HepG2 (cell line): ENCODE results near the gene ABCA4. TPM values are rescaled to one million over a fixed set of nuclear protein-coding genes. Genes with fewer than 3 reads are reported as not detected.
A peak's percentile ranks its signal among the peaks of the same experiment; 100 is the strongest.

Source experiments
- ELF1 ChIP-seq: sonication (generic); formaldehyde crosslinking; IDR thresholded peaks from 2 replicates; pipeline ENCODE4 v1.4.0; 2020; ENCODE audit warnings: missing genetic modification reagents
- FOXK1 ChIP-seq: sonication (generic); formaldehyde crosslinking; IDR thresholded peaks from 2 replicates; pipeline ENCODE4 v1.4.0; 2020; ENCODE audit warnings: low read depth, missing genetic modification reagents, borderline replicate concordance
- GATAD2A ChIP-seq: IDR thresholded peaks from 2 replicates; pipeline ENCODE4 v1.6.1; 2016
- HNRNPUL1 ChIP-seq: fragments of 200-400 bp; formaldehyde crosslinking; IDR thresholded peaks from 2 replicates; pipeline ENCODE4 v1.6.1; 2017; ENCODE audit warnings: low read depth, mild to moderate bottlenecking, low read length, moderate library complexity
- PHF5A ChIP-seq: IDR thresholded peaks from one replicate; pipeline ENCODE4 v1.6.1; 2018; ENCODE audit warnings: low read depth, missing genetic modification reagents; ENCODE audit not compliant: unreplicated experiment
- SAP130 ChIP-seq: IDR thresholded peaks from 2 replicates; pipeline ENCODE4 v1.6.1; 2016; ENCODE audit warnings: low read depth
- TEAD3 ChIP-seq: optimal IDR thresholded peaks from 2 replicates; pipeline ENCODE3; 2016; ENCODE audit warnings: borderline replicate concordance
- ZBTB7B ChIP-seq: sonication (generic); formaldehyde crosslinking; IDR thresholded peaks from 2 replicates; pipeline ENCODE4 v1.4.0; 2020; ENCODE audit warnings: missing genetic modification reagents
- ZFY ChIP-seq: sonication (generic); formaldehyde crosslinking; IDR thresholded peaks from 2 replicates; pipeline ENCODE4 v1.4.0; 2020; ENCODE audit warnings: missing genetic modification reagents
- ZKSCAN1 ChIP-seq: fragments of 150-350 bp; IDR thresholded peaks from 2 replicates; pipeline ENCODE4 v1.6.1; 2014; ENCODE audit warnings: low read length
- ZNF34 ChIP-seq: sonication (generic); formaldehyde crosslinking; IDR thresholded peaks from 2 replicates; pipeline ENCODE4 v1.4.0; 2020; ENCODE audit warnings: mild to moderate bottlenecking, missing genetic modification reagents, borderline replicate concordance
- ZNF773 ChIP-seq: sonication (generic); formaldehyde crosslinking; IDR thresholded peaks from 2 replicates; pipeline ENCODE4 v1.4.0; 2020; ENCODE audit warnings: missing genetic modification reagents, borderline replicate concordance
- ZNF879 ChIP-seq: sonication (generic); formaldehyde crosslinking; IDR thresholded peaks from 2 replicates; pipeline ENCODE4 v1.8.1; 2023; ENCODE audit warnings: missing genetic modification reagents
- polyA plus RNA-seq, 8 experiments: library from polyadenylated mRNA; depleted of rRNA in 3 of 8; stranded (reverse) in 7 of 8; unstranded in 1 of 8; fragments of >200 nt; fragmentation: Illumina TruSeq in 4 of 8; extraction: Trizol in 4 of 8; gene quantifications; 2 replicates each; pipeline versions ENCODE4 v1.2.1 to v1.2.3, GENCODE V29; 2011 to 2016; ENCODE audit warnings: low read depth in 4 of 8, missing spikeins in 1 of 8, mixed read lengths in 1 of 8; ENCODE audit not compliant: insufficient read depth in 1 of 8
- total RNA-seq, 5 experiments: library from RNA; depleted of rRNA; stranded (reverse); fragments of >200 nt; fragmentation: Illumina TruSeq; extraction: Trizol; gene quantifications; 2 replicates each; pipeline ENCODE4 v1.2.3, GENCODE V29; 2016; ENCODE audit warnings: low read depth in 1 of 5
- TF ChIP-seq, protein P1 (sequence below): sonication (generic); formaldehyde crosslinking; IDR thresholded peaks from 2 replicates; pipeline ENCODE4 v1.8.0; 2022; ENCODE audit warnings: mild to moderate bottlenecking, missing genetic modification reagents, borderline replicate concordance
- TF ChIP-seq, protein P2 (sequence below): IDR thresholded peaks from 2 replicates; pipeline ENCODE4 v1.6.1; 2016; ENCODE audit warnings: low read depth, control low read depth
- TF ChIP-seq, protein P3 (sequence below): sonication (generic); formaldehyde crosslinking; IDR thresholded peaks from 2 replicates; pipeline ENCODE4 v1.4.0; 2020; ENCODE audit warnings: missing genetic modification reagents, borderline replicate concordance
- TF ChIP-seq, protein P4 (sequence below): IDR thresholded peaks from 2 replicates; pipeline ENCODE4 v1.6.1; 2016; ENCODE audit warnings: missing genetic modification reagents, missing compliant biosample characterization

ABCA4 gene
- total and polyA plus RNA-seq, 2 of the 13 experiments (the other 11 are each of a cell fraction or from before 2014, with no cell fraction given), result 0.24 to 0.67 TPM

DNA sequence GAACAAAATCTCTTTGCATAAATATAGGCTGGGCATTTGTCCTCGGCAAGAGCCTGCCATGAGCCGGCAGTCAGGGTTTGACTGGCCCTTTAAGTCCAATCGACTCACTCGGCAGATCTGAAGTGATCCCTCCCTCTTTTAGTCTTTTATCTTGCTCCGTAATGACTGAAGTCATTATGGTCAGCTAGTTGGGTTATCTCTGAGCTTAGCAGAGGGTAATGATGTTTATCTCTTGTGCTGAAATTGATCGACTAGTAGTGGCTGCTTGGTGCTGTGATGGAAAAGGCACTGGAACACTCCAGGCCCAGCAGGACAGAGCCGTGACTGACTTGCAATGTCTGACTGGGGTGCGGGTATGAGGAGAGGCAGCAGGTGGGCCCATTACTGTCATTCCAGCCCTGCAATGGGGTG is 468 bp upstream of the ABCA4 start (continued):
- TF ChIP-seq, protein P1, sequence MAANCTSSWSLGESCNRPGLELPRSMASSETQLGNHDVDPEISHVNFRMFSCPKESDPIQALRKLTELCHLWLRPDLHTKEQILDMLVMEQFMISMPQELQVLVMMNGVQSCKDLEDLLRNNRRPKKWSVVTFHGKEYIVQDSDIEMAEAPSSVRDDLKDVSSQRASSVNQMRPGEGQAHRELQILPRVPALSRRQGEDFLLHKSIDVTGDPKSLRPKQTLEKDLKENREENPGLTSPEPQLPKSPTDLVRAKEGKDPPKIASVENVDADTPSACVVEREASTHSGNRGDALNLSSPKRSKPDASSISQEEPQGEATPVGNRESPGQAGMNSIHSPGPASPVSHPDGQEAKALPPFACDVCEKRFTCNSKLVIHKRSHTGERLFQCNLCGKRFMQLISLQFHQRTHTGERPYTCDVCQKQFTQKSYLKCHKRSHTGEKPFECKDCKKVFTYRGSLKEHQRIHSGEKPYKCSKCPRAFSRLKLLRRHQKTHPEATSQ (CRISPR knock-in tag), result 0 out of 2 replicates have a peak, but pooled peaks have one; percentile 39
- TF ChIP-seq, protein P2, sequence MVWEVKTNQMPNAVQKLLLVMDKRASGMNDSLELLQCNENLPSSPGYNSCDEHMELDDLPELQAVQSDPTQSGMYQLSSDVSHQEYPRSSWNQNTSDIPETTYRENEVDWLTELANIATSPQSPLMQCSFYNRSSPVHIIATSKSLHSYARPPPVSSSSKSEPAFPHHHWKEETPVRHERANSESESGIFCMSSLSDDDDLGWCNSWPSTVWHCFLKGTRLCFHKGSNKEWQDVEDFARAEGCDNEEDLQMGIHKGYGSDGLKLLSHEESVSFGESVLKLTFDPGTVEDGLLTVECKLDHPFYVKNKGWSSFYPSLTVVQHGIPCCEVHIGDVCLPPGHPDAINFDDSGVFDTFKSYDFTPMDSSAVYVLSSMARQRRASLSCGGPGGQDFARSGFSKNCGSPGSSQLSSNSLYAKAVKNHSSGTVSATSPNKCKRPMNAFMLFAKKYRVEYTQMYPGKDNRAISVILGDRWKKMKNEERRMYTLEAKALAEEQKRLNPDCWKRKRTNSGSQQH (CRISPR knock-in tag), result 0 out of 2 replicates have a peak, but pooled peaks have one; percentile 20
- TF ChIP-seq, protein P3, sequence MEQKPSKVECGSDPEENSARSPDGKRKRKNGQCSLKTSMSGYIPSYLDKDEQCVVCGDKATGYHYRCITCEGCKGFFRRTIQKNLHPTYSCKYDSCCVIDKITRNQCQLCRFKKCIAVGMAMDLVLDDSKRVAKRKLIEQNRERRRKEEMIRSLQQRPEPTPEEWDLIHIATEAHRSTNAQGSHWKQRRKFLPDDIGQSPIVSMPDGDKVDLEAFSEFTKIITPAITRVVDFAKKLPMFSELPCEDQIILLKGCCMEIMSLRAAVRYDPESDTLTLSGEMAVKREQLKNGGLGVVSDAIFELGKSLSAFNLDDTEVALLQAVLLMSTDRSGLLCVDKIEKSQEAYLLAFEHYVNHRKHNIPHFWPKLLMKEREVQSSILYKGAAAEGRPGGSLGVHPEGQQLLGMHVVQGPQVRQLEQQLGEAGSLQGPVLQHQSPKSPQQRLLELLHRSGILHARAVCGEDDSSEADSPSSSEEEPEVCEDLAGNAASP, result no peak
- TF ChIP-seq ZFY, result peak; percentile 50; the same call in 1 of the 2 replicates
- no peak for TF ChIP-seq ZNF773 (CRISPR knock-in tag)
- TF ChIP-seq ZKSCAN1, result no peak
- 0 out of 2 replicates have a peak, but pooled peaks have one; percentile 35 for TF ChIP-seq ZBTB7B (CRISPR knock-in tag)
- TF ChIP-seq TEAD3, result peak; percentile 55
- TF ChIP-seq, protein P4, sequence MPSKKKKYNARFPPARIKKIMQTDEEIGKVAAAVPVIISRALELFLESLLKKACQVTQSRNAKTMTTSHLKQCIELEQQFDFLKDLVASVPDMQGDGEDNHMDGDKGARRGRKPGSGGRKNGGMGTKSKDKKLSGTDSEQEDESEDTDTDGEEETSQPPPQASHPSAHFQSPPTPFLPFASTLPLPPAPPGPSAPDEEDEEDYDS (CRISPR knock-in tag), result no peak
- no peak for TF ChIP-seq ZNF879 (CRISPR knock-in tag)
- TF ChIP-seq GATAD2A (CRISPR knock-in tag), result peak; percentile 53
- TF ChIP-seq HNRNPUL1, result no peak
- 0 out of 2 replicates have a peak, but pooled peaks have one; percentile 13 for TF ChIP-seq ELF1 (CRISPR knock-in tag)
- TF ChIP-seq PHF5A (CRISPR knock-in tag), result peak; percentile 45
- 0 out of 2 replicates have a peak, but pooled peaks have one; percentile 28 for TF ChIP-seq FOXK1 (CRISPR knock-in tag)
- TF ChIP-seq SAP130 (CRISPR knock-in tag), result peak; percentile 56; the same call in 1 of the 2 replicates
- TF ChIP-seq ZNF34 (CRISPR knock-in tag), result no peak
